ENCODE results near the gene TMEM232.
"Not testable (repeated sequence)": the region's sequence is repeated elsewhere in the genome, so short reads cannot be mapped to it uniquely, and the experiment has no call there.

Gene TMEM232

DNA sequence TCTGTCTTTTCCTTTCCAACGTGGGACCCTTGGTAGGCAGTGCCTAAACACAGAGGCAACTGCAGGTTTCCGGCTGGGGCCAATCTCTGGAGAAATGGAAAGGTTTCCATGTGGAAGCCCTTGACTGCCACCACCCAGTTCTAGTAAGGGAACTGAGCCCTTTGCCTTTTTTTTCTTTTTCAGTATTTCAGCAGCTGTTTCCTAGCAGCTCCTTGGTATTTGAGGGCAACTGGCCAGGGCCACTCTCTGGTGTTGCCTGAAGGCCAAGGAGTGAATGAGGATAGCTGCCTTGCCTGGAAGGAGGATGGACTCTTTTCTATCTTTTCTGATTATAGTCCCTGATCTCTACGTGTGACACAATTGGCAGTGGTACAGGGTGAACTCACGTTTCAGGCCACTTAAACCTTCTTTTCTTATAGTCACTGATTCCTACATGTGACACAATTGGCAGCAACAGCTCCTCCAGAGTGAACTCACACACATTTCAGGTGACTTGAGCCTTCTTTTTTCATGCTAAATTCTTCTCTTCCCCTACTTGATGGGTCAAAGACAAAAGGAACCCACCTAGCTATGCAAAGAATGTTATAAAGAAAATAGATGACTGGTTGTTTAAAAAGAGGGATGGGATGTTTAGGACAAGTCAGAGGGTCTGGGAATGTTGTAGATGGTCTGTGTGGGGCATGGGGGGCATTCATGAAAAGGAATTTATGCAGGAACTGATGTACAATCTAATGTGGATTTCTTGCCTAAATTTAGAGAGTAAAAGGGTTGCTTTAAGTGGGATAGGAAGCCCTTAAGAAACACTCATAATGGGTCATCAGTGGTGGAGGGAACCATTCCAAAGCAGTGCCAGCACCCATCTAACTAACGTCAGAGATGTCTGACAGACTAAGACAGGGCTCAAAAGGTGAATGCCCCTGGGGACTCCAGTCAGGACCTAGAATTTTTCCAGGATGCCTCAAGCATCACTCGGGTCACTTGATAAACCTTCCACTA, 190.1 kb downstream of the TMEM232 start:
- DNase-seq (ENCODE audit: low read depth), result no peak
- TF ChIP-seq, protein P1, sequence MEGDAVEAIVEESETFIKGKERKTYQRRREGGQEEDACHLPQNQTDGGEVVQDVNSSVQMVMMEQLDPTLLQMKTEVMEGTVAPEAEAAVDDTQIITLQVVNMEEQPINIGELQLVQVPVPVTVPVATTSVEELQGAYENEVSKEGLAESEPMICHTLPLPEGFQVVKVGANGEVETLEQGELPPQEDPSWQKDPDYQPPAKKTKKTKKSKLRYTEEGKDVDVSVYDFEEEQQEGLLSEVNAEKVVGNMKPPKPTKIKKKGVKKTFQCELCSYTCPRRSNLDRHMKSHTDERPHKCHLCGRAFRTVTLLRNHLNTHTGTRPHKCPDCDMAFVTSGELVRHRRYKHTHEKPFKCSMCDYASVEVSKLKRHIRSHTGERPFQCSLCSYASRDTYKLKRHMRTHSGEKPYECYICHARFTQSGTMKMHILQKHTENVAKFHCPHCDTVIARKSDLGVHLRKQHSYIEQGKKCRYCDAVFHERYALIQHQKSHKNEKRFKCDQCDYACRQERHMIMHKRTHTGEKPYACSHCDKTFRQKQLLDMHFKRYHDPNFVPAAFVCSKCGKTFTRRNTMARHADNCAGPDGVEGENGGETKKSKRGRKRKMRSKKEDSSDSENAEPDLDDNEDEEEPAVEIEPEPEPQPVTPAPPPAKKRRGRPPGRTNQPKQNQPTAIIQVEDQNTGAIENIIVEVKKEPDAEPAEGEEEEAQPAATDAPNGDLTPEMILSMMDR (IDR thresholded peaks at IDR 0.05; ENCODE audit: low read length, missing control alignments), result no peak
- H3K4me3 ChIP-seq (replicated peaks; ENCODE audit: low read depth, low read length), result no peak overlapping the region

DNA sequence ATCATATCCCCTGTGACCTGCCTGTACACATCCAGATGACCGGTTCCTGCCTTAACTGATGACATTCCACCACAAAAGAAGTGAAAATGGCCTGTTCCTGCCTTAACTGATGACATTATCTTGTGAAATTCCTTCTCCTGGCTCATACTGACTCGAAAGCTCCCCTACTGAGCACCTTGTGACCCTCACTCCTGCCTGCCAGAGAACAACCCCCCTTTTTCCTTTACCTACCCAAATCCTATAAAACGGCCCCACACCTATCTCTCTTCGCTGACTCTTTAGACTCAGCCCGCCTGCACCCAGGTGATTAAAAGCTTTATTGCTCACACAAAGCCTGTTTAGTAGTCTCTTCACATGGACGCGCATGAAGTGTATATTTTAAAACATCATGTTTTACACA, 191.3 kb downstream of the TMEM232 start:
- DNase-seq (ENCODE audit: low read depth), result not testable (repeated sequence)

DNA sequence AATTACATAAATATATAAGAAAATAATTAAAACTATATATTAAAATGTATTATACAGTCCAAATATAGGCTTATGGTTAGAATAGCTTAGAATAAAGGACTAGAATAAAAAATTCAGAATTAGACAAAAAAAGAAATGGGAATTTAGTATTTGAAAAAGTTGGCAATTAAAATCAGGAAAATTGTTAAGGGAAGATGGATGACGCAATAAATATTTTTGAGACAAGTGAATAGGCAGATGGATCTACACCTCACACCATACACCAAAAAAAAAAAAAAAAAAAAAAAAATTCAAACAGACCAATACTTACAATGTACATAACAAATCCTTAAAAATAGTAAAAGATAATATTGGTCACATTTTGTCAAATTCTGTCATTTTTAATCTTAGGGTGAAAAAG, 200.7 kb downstream of the TMEM232 start:
- H3K4me3 ChIP-seq (replicated peaks; ENCODE audit: low read depth, low read length), result no peak overlapping the region
- TF ChIP-seq, protein P1 (IDR thresholded peaks at IDR 0.05; ENCODE audit: low read length, missing control alignments), result no peak
- DNase-seq (ENCODE audit: low read depth), result no peak

More for the DNA sequence above, 191.3 kb downstream of the TMEM232 start:
- H3K4me3 ChIP-seq (replicated peaks; ENCODE audit: low read depth, low read length), result not testable (repeated sequence)

DNA sequence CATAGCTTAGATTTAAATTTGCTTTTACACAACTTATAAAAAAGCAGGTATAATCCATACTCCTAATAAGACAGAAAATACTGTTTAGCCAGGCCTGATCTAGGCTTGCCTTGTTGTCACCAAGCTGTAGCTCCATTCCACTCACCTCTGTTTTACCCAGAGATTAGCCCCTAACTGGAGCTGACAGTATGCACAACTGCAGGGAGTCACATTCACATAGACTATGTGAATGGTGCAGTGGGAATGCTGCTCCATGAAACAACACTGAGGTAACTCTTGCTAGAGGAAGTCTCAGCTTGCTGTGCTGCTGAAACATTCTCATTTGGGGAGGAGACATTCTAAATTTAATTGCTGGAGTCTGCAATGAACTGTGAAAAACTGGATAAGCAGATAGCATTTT, 209.1 kb downstream of the TMEM232 start:
- no peak for DNase-seq (ENCODE audit: low read depth)
- TF ChIP-seq, protein P1 (IDR thresholded peaks at IDR 0.05; ENCODE audit: low read length, missing control alignments), result no peak
- no peak overlapping the region for H3K4me3 ChIP-seq (replicated peaks; ENCODE audit: low read depth, low read length)

DNA sequence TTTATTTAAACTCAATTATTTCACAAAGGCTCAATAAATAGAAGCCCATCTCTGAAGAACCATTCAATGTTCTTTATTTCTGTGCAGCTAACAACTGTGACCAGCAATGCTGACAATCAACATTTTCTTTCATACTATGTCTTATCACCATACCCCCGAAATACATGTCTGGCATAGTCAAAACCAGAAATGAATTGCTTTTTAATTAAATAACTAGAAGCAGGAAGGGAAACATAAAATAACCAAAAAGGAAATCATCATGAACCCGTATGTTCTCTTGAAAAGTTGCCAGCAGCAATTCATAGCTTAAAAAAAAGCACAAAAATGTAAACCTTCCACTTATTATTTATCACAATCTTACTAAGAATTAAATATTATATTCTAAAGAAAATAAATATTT, 212.4 kb downstream of the TMEM232 start:
- TF ChIP-seq, protein P1 (IDR thresholded peaks at IDR 0.05; ENCODE audit: low read length, missing control alignments), result no peak
- H3K4me3 ChIP-seq (replicated peaks; ENCODE audit: low read depth, low read length), result no peak overlapping the region
- DNase-seq (ENCODE audit: low read depth), result no peak

DNA sequence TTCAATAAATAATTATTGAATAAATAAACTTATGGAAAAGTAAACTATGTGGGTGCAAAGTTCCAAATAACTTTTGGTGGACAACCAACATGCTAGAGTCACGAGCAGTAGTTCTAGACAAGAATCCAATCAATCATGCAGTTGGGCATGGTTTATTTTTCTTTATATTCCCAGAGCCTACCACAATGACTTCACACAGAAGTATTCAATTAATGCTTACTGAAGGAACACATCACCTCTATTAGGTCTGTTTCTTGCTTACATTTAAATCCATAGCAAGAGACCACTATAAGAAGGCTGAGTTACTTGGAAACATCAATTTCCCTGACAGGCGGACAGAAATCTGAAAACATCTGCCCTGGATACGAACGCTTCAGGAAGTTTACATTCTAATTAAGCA, 214.2 kb downstream of the TMEM232 start:
- DNase-seq (ENCODE audit: low read depth), result no peak
- H3K4me3 ChIP-seq (replicated peaks; ENCODE audit: low read depth, low read length), result no peak overlapping the region
- TF ChIP-seq, protein P1 (IDR thresholded peaks at IDR 0.05; ENCODE audit: low read length, missing control alignments), result no peak

DNA sequence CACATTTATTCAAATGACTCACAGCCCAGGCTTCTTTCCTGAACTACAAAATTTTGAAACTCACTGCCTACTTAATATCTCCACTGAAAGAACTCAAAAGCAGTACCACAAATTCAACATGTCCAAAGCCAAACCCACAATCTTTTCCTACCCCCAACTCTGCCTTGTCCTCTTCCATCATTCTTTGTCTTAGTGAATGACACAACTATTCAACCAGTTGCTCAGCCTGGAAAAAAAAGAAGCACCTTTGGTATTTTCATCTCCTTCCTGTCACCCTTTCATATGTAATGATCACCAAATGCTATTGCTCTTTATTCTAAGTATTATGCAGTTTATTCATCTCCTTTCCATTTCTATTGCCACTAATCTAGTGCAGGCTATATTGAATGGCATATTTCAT, 216.3 kb downstream of the TMEM232 start:
- TF ChIP-seq, protein P1 (IDR thresholded peaks at IDR 0.05; ENCODE audit: low read length, missing control alignments), result no peak
- DNase-seq (ENCODE audit: low read depth), result no peak
- H3K4me3 ChIP-seq (replicated peaks; ENCODE audit: low read depth, low read length), result no peak overlapping the region
